GM23338 (cell line): ENCODE measurements around the gene C12orf56. TPM values are rescaled to one million over a fixed set of nuclear protein-coding genes. Genes with fewer than 3 reads are reported as not detected.

Experiments
- CTCF ChIP-seq, 2 experiments: fragments of 200-600 bp in 1 of 2; sonication (generic) in 1 of 2; conservative IDR thresholded peaks; 2 replicates each; pipeline versions ENCODE4 v1.5.1 to v1.6.1; 2016 to 2017; ENCODE audit warnings: antibody characterized with exemption in 2 of 2, low read depth in 2 of 2, mild to moderate bottlenecking in 2 of 2, moderate library complexity in 1 of 2
- ETS1 ChIP-seq: IDR thresholded peaks from 2 replicates; pipeline ENCODE4 v1.6.1; 2016; ENCODE audit warnings: antibody characterized with exemption
- EZH2phosphoT487 ChIP-seq: fragments of 200-600 bp; sonication (generic); IDR thresholded peaks from one replicate; pipeline ENCODE4 v1.8.1; 2018; ENCODE audit warnings: antibody characterized with exemption; ENCODE audit not compliant: unreplicated experiment
- NANOG ChIP-seq: IDR thresholded peaks from 2 replicates; pipeline ENCODE4 v1.6.1; 2016; ENCODE audit warnings: antibody characterized with exemption, borderline replicate concordance
- STAT1 ChIP-seq: IDR thresholded peaks from one replicate; pipeline ENCODE4 v1.6.1; 2016; ENCODE audit warnings: antibody characterized with exemption; ENCODE audit not compliant: unreplicated experiment
- ZNF114 ChIP-seq: fragments of 250-450 bp; sonication (Bioruptor Pico); IDR thresholded peaks from 2 replicates; pipeline ENCODE4 v1.5.0; 2020; ENCODE audit warnings: mild to moderate bottlenecking, moderate library complexity
- ZNF462 ChIP-seq: fragments of 250-450 bp; sonication (Bioruptor Pico); IDR thresholded peaks from 2 replicates; pipeline ENCODE4 v1.5.0; 2020; ENCODE audit warnings: mild to moderate bottlenecking, moderate library complexity
- polyA plus RNA-seq: library from polyadenylated mRNA; unstranded; fragments of >200 nt; fragmentation: Nextera tagmentation; extraction: Ambion mirVana; gene quantifications from 2 replicates; pipeline ENCODE4 v1.2.1, GENCODE V29; 2016
- total RNA-seq: library from RNA; depleted of rRNA; stranded (reverse); fragments of >200 nt; shearing (Covaris generic); gene quantifications from 2 replicates; pipeline ENCODE4 v1.2.3, GENCODE V29; 2014

Gene C12orf56
- total and polyA plus RNA-seq, 2 experiments from 2014 or later = 6.4 to 9.3 TPM

GRCh38 chr12:64278421-64278820 is 112.1 kb downstream of the C12orf56 start (continued):
- no peak for TF ChIP-seq ZNF462 (CRISPR knock-in tag)
- TF ChIP-seq STAT1 = no peak
- TF ChIP-seq EZH2phosphoT487 = no peak
- no peak for TF ChIP-seq ZNF114
- TF ChIP-seq NANOG = no peak
- TF ChIP-seq CTCF (conservative IDR thresholded peaks at IDR 0.05; ENCODE audit: low read depth in 2 of 2) = no peak
- no peak for TF ChIP-seq ETS1
